Ectodermal cell (in vitro differentiated cells): ENCODE data around the gene FBXO31.

Experiments used
- H3K27ac ChIP-seq: 2 replicates; pipeline ENCODE4 v1.7.0; 2013; ENCODE audit warnings: mild to moderate bottlenecking, low read depth, low read length; ENCODE audit not compliant: insufficient read depth, poor library complexity, severe bottlenecking
- H3K27me3 ChIP-seq: 2 replicates; pipeline ENCODE4 v1.7.0; 2013; ENCODE audit warnings: mild to moderate bottlenecking, low read length; ENCODE audit not compliant: insufficient read depth, control insufficient read depth, poor library complexity, severe bottlenecking
- H3K36me3 ChIP-seq: one replicate; pipeline ENCODE4 v1.7.0; 2013; ENCODE audit warnings: low read length; ENCODE audit not compliant: control insufficient read depth, insufficient read depth
- H3K4me1 ChIP-seq: one replicate; pipeline ENCODE4 v1.7.0; 2013; ENCODE audit warnings: low read length; ENCODE audit not compliant: control insufficient read depth, insufficient read depth
- H3K4me3 ChIP-seq: 2 replicates; pipeline ENCODE4 v1.7.0; 2013; ENCODE audit warnings: low read depth, low read length, control low read depth; ENCODE audit not compliant: insufficient read depth
- H3K9me3 ChIP-seq: 2 replicates; pipeline ENCODE4 v1.7.0; 2013; ENCODE audit warnings: mild to moderate bottlenecking, low read length, moderate library complexity; ENCODE audit not compliant: control insufficient read depth
- WGBS, 2 experiments: methylation state at CpG; one replicate each; pipeline ENCODE4 v1.1.7; 2013; ENCODE audit warnings: missing lambda C conversion rate in 2 of 2; 5-methylcytosine and 5-hydroxymethylcytosine counted together

The FBXO31 gene

GRCh38 chr16:87350681-87351319 lies 32.8 kb downstream of the FBXO31 start:
- no peaks in the 10 kb centered on the region for H3K27me3 ChIP-seq
- 89 to 90% methylated on average over 23 of the region's 23 CpGs for WGBS, 2 experiments
- H3K27ac ChIP-seq = no peak overlapping the region
- H3K4me1 ChIP-seq = peaks cover 9% of the 10 kb centered on the region
- no peaks in the 10 kb centered on the region for H3K9me3 ChIP-seq
- no peak overlapping the region for H3K4me3 ChIP-seq
- H3K36me3 ChIP-seq = no peaks in the 10 kb centered on the region

- no peaks in the 10 kb centered on the region for H3K27me3 ChIP-seq
- WGBS, 2 experiments = 95 to 96% methylated on average over 8 of the region's 8 CpGs
These were observed 33.5 kb downstream of the FBXO31 start for GRCh38 chr16:87350031-87350430.

GRCh38 chr16:87348616-87349157 lies 34.9 kb downstream of the FBXO31 start:
- no peaks in the 10 kb centered on the region for H3K27me3 ChIP-seq
- H3K36me3 ChIP-seq = no peaks in the 10 kb centered on the region
- H3K27ac ChIP-seq = no peak overlapping the region
- no peaks in the 10 kb centered on the region for H3K9me3 ChIP-seq
- H3K4me3 ChIP-seq = no peak overlapping the region
- WGBS, 2 experiments = 94 to 96% methylated on average over 13 of the region's 13 CpGs
- H3K4me1 ChIP-seq = peaks cover 25% of the 10 kb centered on the region

More at GRCh38 chr16:87350031-87350430, 33.5 kb downstream of the FBXO31 start:
- Histone ChIP-seq H3K36me3 (no peaks in the 10 kb centered on the region), H3K4me3 (no peak overlapping the region), H3K4me1 (peaks cover 11% of the 10 kb centered on the region), H3K9me3 (no peaks in the 10 kb centered on the region), H3K27ac (no peak overlapping the region)

- no peak overlapping the region for H3K27ac ChIP-seq
These were observed 35.5 kb downstream of the FBXO31 start for GRCh38 chr16:87347932-87348615.

GRCh38 chr16:87346517-87347060 lies 37.0 kb downstream of the FBXO31 start:
- H3K27me3 ChIP-seq = no peaks in the 10 kb centered on the region
- H3K9me3 ChIP-seq = no peaks in the 10 kb centered on the region
- H3K36me3 ChIP-seq = peaks cover 4% of the 10 kb centered on the region
- peaks cover 26% of the 10 kb centered on the region for H3K4me1 ChIP-seq
- no peak overlapping the region for H3K4me3 ChIP-seq
- no peak overlapping the region for H3K27ac ChIP-seq
- WGBS, 2 experiments = 94 to 95% methylated on average over 21 of the region's 21 CpGs

More at GRCh38 chr16:87347932-87348615, 35.5 kb downstream of the FBXO31 start:
- 94% methylated on average over 13 of the region's 13 CpGs for WGBS, 2 experiments
- peaks cover 26% of the 10 kb centered on the region for H3K4me1 ChIP-seq
- H3K4me3 ChIP-seq = no peak overlapping the region
- H3K27me3 ChIP-seq = no peaks in the 10 kb centered on the region
- no peaks in the 10 kb centered on the region for H3K36me3 ChIP-seq
- no peaks in the 10 kb centered on the region for H3K9me3 ChIP-seq

- H3K36me3 ChIP-seq = peaks cover 4% of the 10 kb centered on the region
- no peaks in the 10 kb centered on the region for H3K27me3 ChIP-seq
- 84 to 86% methylated on average over 28 of the region's 28 CpGs for WGBS, 2 experiments
- H3K4me3 ChIP-seq = no peak overlapping the region
- H3K9me3 ChIP-seq = no peaks in the 10 kb centered on the region
- peaks cover 26% of the 10 kb centered on the region for H3K4me1 ChIP-seq
- peak overlapping the region; percentile 26 for H3K27ac ChIP-seq
These were observed 37.7 kb downstream of the FBXO31 start for GRCh38 chr16:87345726-87346424.

- Histone ChIP-seq H3K36me3 (peaks cover 4% of the 10 kb centered on the region), H3K4me3 (no peak overlapping the region), H3K27me3 (no peaks in the 10 kb centered on the region), H3K27ac (peak overlapping the region; percentile 26), H3K9me3 (no peaks in the 10 kb centered on the region), H3K4me1 (peaks cover 26% of the 10 kb centered on the region)
- 57 to 59% methylated on average over 12 to 15 of the region's 17 CpGs for WGBS, 2 experiments
These were observed 38.5 kb downstream of the FBXO31 start for GRCh38 chr16:87344931-87345631.

GRCh38 chr16:87344165-87344930 lies 39.2 kb downstream of the FBXO31 start:
- WGBS, 2 experiments = 81 to 84% methylated on average over 34 of the region's 34 CpGs
- no peak overlapping the region for H3K4me3 ChIP-seq
- peaks cover 5% of the 10 kb centered on the region for H3K36me3 ChIP-seq
- H3K27me3 ChIP-seq = no peaks in the 10 kb centered on the region
- H3K27ac ChIP-seq = no peak overlapping the region
- no peaks in the 10 kb centered on the region for H3K9me3 ChIP-seq
- H3K4me1 ChIP-seq = peaks cover 26% of the 10 kb centered on the region

GRCh38 chr16:87343753-87344050 lies 39.9 kb downstream of the FBXO31 start:
- H3K27ac ChIP-seq = no peak overlapping the region
- H3K36me3 ChIP-seq = peaks cover 7% of the 10 kb centered on the region
- H3K27me3 ChIP-seq = no peaks in the 10 kb centered on the region
- peaks cover 26% of the 10 kb centered on the region for H3K4me1 ChIP-seq
- no peak overlapping the region for H3K4me3 ChIP-seq
- 94 to 95% methylated on average over 11 of the region's 11 CpGs for WGBS, 2 experiments
- H3K9me3 ChIP-seq = no peaks in the 10 kb centered on the region
